ENCODE data around the gene KHDC1L.
"Not testable (repeated sequence)": the region's sequence is repeated elsewhere in the genome, so short reads cannot be mapped to it uniquely, and the experiment has no call there.

KHDC1L gene

DNA sequence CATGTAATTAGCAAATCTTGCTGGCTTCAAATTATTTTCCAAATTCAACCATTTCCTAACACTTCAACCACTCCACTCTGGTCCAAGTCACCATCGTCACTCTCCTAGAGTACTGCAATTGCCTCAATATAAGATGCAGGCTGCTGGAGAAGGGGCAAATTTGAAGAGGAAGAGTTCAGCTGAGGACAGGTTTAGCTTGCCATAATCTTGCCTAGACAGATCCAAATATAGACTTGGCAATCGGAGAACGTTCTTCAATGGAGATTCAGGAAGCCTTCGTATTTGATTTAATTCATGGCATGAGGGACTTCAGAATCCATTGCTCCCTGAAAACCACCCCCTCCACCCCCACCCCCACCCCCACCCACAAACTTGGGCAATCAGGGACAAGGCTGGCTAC lies 15.4 kb upstream of the KHDC1L start:
- TF ChIP-seq, protein P1, sequence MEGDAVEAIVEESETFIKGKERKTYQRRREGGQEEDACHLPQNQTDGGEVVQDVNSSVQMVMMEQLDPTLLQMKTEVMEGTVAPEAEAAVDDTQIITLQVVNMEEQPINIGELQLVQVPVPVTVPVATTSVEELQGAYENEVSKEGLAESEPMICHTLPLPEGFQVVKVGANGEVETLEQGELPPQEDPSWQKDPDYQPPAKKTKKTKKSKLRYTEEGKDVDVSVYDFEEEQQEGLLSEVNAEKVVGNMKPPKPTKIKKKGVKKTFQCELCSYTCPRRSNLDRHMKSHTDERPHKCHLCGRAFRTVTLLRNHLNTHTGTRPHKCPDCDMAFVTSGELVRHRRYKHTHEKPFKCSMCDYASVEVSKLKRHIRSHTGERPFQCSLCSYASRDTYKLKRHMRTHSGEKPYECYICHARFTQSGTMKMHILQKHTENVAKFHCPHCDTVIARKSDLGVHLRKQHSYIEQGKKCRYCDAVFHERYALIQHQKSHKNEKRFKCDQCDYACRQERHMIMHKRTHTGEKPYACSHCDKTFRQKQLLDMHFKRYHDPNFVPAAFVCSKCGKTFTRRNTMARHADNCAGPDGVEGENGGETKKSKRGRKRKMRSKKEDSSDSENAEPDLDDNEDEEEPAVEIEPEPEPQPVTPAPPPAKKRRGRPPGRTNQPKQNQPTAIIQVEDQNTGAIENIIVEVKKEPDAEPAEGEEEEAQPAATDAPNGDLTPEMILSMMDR (IDR thresholded peaks at IDR 0.05): no peak
- H3K9me3 ChIP-seq: no peaks in the 10 kb centered on the region
- no peaks in the 10 kb centered on the region for H3K27me3 ChIP-seq
- no peaks in the 10 kb centered on the region for H3K36me3 ChIP-seq
- no peak overlapping the region for H3K4me3 ChIP-seq (ENCODE audit: low read depth in 1 of 2, low read length in 1 of 2)
- H3K4me1 ChIP-seq (ENCODE audit: control insufficient read depth in 1 of 2, insufficient read depth in 1 of 2, low read depth in 1 of 2, low read length in 1 of 2): no peaks in the 10 kb centered on the region
- no peak overlapping the region for H3K27ac ChIP-seq

DNA sequence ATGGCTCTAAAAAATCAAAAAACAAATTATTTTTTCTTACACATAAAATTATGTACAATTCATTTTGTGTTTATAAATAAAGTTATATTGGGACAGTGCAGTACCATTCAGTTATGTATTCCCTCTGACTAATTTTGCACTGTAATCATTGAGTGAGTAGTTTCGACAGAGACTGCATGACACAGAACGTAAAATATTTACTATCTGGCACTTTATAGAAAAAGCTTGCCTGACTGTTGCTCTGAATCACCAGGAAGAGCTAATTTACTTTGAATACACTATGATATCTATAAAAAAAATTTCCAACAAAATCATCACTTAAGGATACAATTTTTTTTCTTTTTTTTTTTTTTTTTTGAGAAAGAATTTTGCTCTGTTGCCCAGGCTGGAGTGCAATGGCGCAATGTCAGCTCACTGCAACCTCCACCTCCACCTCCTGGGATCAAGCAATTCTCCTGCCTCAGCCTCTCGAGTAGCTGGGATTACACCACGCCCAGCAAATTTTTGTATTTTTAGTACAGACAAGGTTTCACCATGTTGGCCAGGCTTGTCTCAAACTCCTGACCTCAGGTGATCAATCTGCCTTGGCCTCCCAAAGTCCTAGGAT lies 11.0 kb upstream of the KHDC1L start:
- Histone ChIP-seq H3K9me3 (no peaks in the 10 kb centered on the region), H3K27ac (no peak overlapping the region)

DNA sequence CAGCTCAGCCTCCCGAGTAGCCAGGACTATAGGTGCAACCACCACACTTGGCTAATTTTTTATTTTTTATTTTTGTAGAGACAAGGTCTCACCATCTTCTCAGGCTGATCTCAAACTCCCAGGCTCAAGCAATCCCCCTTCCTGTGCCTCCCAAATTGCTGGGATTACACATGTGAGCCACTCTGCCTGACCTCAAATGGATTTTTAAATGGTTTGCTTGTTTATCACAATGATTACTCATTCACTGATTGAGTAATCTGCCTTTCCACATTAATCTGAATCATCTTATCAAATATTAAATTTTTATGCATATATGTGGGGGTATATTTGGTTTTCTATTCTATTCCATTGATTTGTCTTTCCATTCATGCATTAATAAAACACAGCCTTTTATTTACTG lies 9.4 kb upstream of the KHDC1L start:
- H3K9me3 ChIP-seq: no peaks in the 10 kb centered on the region
- H3K27me3 ChIP-seq: no peaks in the 10 kb centered on the region
- no peak overlapping the region for H3K4me3 ChIP-seq (ENCODE audit: low read depth in 1 of 2, low read length in 1 of 2)
- no peaks in the 10 kb centered on the region for H3K4me1 ChIP-seq (ENCODE audit: control insufficient read depth in 1 of 2, insufficient read depth in 1 of 2, low read depth in 1 of 2, low read length in 1 of 2)
- TF ChIP-seq, protein P1 (IDR thresholded peaks at IDR 0.05): no peak
- H3K36me3 ChIP-seq: no peaks in the 10 kb centered on the region
- no peak overlapping the region for H3K27ac ChIP-seq

More for the DNA sequence above, 11.0 kb upstream of the KHDC1L start:
- H3K36me3 ChIP-seq: no peaks in the 10 kb centered on the region
- H3K4me1 ChIP-seq (ENCODE audit: control insufficient read depth in 1 of 2, insufficient read depth in 1 of 2, low read depth in 1 of 2, low read length in 1 of 2): no peaks in the 10 kb centered on the region
- no peaks in the 10 kb centered on the region for H3K27me3 ChIP-seq
- no peak overlapping the region for H3K4me3 ChIP-seq (ENCODE audit: low read depth in 1 of 2, low read length in 1 of 2)
- TF ChIP-seq, protein P1 (IDR thresholded peaks at IDR 0.05): no peak

DNA sequence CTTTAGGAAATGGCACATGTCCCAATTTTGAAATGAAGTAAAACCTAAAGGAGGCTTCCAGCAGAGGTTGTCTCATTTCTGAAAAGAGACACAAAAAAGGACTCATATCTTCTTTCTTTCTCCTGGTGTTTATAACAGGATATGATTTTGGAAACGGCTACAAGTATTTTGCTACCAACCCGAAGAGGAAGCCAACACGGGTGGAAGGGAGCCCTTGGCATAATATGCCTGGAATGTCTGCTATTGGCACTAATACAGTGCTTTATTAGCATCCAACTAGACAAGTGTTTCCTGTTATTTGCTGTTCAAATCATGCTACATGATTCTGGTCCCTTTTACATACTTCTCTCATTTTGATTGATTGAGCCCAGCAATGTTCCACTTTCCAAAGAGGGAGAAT lies 8.7 kb upstream of the KHDC1L start:
- H3K4me1 ChIP-seq (ENCODE audit: control insufficient read depth in 1 of 2, insufficient read depth in 1 of 2, low read depth in 1 of 2, low read length in 1 of 2); H3K27ac ChIP-seq; H3K27me3 ChIP-seq; H3K4me3 ChIP-seq (ENCODE audit: low read depth in 1 of 2, low read length in 1 of 2); H3K36me3 ChIP-seq; H3K9me3 ChIP-seq: not testable (repeated sequence)

DNA sequence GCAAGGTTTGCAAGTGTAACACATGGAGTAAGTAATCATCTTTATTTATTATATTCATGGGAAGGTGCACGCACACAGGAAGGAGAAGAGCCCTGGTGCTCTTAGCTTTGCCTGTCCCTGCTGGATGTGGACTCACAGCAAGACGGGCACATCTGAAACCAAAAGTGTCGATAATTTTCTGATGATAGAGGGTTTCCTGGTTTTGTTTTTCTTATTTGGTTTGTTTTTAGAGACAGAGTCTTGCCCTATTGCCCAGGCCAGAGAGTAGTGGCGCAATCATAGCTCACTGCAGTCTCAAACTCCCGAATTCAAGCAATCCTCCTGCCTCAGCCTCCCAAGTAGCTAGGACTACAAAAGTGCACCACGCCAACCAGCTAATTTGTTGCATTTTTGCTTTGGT lies 7.8 kb upstream of the KHDC1L start:
- H3K4me3 ChIP-seq (ENCODE audit: low read depth in 1 of 2, low read length in 1 of 2): no peak overlapping the region
- H3K27ac ChIP-seq: no peak overlapping the region
- H3K9me3 ChIP-seq: no peaks in the 10 kb centered on the region
- H3K27me3 ChIP-seq: no peaks in the 10 kb centered on the region
- H3K4me1 ChIP-seq (ENCODE audit: control insufficient read depth in 1 of 2, insufficient read depth in 1 of 2, low read depth in 1 of 2, low read length in 1 of 2): no peaks in the 10 kb centered on the region
- H3K36me3 ChIP-seq: no peaks in the 10 kb centered on the region
- TF ChIP-seq, protein P1 (IDR thresholded peaks at IDR 0.05): no peak

DNA sequence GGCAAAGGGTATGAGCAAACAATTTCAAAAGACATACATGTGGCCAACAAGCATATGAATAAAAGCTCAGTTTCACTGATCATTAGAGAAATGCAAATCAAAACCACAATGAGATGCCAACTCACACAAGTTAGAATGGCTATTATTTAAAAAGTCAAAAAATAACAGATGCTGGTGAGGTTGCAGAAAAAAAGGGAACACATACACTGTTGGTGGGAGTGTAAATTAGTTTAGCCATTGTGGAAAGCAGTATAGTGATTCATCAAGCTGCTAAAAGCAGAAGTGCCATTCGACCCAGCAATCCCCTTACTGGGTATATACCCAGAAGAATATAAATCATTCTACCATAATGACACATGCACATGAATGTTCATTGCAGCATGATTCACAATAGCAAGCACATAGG lies 6.7 kb upstream of the KHDC1L start:
- TF ChIP-seq, protein P1 (IDR thresholded peaks at IDR 0.05): no peak
- H3K27me3 ChIP-seq: no peaks in the 10 kb centered on the region

More for the DNA sequence above, 6.7 kb upstream of the KHDC1L start:
- no peaks in the 10 kb centered on the region for H3K9me3 ChIP-seq
- no peak overlapping the region for H3K4me3 ChIP-seq (ENCODE audit: low read depth in 1 of 2, low read length in 1 of 2)
- H3K36me3 ChIP-seq: no peaks in the 10 kb centered on the region
- H3K27ac ChIP-seq: no peak overlapping the region
- H3K4me1 ChIP-seq (ENCODE audit: control insufficient read depth in 1 of 2, insufficient read depth in 1 of 2, low read depth in 1 of 2, low read length in 1 of 2): no peaks in the 10 kb centered on the region

Data from neutrophil (primary cell).